Measurements from ENCODE around the gene SHH.

DNA sequence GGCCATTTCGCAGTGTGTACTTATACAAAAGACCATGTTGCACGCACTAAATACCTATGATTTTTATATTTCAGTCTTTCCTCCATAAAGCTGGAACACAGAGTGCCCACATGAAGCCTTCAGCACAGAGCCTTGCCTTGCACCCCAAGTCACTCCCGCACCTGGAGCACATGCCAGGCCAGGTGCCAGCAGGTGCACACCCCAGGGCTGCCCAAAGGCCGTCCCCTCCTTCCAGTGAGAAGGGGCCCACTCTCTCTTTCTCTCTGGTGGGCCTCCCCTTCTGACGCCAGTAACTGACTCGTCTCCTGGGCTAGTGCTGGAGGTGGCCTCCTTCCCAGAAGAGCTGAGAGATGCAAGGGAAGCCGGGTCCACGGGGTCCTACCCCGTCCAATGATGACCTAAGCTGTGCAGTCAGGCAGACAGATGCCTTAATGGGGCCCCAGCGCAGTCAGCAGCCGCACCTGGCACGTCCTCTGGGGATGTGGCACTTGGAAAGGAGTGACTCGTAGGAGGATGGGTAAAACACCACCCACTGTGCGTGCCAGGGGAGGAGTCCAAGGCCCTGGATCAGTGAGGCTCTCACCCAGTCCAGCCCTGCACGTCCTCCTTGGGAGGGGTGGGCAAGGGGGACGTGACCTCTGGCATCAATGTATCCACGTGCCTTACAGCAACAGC is 17.7 kb upstream of the SHH start:
- no peak for TF ChIP-seq POLR2A (IDR thresholded peaks at IDR 0.05)
- TF ChIP-seq, protein P1, sequence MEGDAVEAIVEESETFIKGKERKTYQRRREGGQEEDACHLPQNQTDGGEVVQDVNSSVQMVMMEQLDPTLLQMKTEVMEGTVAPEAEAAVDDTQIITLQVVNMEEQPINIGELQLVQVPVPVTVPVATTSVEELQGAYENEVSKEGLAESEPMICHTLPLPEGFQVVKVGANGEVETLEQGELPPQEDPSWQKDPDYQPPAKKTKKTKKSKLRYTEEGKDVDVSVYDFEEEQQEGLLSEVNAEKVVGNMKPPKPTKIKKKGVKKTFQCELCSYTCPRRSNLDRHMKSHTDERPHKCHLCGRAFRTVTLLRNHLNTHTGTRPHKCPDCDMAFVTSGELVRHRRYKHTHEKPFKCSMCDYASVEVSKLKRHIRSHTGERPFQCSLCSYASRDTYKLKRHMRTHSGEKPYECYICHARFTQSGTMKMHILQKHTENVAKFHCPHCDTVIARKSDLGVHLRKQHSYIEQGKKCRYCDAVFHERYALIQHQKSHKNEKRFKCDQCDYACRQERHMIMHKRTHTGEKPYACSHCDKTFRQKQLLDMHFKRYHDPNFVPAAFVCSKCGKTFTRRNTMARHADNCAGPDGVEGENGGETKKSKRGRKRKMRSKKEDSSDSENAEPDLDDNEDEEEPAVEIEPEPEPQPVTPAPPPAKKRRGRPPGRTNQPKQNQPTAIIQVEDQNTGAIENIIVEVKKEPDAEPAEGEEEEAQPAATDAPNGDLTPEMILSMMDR (IDR thresholded peaks at IDR 0.05), result no peak
